HG03108 (cell line): ENCODE results near the gene AGER.
"Not testable (repeated sequence)": the region's sequence is repeated elsewhere in the genome, so short reads cannot be mapped to it uniquely, and the experiment has no call there.

Source experiments
- ATAC-seq: cut with Tn5 transposase; IDR thresholded peaks from one replicate; pipeline ENCODE4 v1.9.1; 2021; ENCODE audit warnings: moderate library complexity; ENCODE audit not compliant: unreplicated experiment

Gene AGER

DNA sequence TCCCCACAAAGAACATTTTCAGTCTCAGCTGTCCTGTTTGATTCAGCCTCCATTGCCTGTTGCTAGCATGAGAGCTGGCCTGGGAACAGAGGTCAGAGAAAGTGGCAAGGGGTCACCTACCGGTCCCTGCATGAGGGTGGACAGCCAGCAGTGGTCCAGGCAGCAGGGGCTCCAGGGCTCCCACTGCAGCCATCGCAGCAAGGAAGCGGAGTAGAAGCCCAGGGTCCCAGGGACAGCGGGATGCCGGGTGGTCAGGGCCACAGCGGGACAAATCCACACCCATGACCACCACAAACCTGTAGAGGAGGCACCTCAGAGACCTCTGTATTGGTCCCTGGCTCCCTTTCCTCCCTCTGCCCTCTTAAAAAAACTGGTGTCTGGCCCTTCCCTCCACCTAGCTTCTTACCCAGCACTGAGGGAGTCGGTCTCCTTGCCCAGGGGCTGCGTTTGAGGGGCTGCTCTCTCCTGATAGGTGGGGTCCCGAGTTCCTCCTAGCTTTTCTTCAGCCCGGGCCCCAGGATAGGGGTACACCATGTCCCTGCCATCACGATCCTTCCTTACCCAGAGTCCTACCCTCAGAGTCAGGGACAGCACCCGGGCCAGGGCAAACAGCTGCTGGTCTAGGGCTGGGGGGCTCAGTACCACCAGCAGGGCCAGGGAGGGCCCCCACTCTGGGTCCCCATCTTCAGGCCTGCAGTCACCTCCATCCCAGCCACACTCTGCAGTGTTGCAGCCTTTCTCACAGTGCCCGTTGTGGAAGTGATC, 16.8 kb upstream of the AGER start:
- ATAC-seq: no peak

- ATAC-seq: no peak
Measured at GRCh38 chr6:32198866-32199265, 14.8 kb upstream of the AGER start.

DNA sequence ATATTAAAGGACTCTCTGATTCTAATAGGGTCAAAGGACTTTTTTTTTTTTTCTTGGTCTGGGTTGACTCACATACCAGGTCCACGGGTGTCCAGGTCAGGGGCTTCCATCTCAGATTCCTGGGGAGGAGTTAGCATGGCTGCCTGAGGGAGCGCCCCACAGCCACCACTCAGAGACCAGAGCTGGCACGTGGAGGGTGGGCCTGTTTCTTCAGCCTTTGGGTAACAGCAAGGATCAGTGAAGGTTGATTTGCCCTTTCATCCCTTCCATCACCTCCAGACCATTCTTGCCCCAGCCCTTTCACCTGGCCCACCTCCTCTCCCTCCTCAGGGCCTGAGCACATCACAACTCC, 14.3 kb upstream of the AGER start:
- ATAC-seq: no peak

- ATAC-seq: no peak
Measured at GRCh38 chr6:32196682-32197616, 12.9 kb upstream of the AGER start.

DNA sequence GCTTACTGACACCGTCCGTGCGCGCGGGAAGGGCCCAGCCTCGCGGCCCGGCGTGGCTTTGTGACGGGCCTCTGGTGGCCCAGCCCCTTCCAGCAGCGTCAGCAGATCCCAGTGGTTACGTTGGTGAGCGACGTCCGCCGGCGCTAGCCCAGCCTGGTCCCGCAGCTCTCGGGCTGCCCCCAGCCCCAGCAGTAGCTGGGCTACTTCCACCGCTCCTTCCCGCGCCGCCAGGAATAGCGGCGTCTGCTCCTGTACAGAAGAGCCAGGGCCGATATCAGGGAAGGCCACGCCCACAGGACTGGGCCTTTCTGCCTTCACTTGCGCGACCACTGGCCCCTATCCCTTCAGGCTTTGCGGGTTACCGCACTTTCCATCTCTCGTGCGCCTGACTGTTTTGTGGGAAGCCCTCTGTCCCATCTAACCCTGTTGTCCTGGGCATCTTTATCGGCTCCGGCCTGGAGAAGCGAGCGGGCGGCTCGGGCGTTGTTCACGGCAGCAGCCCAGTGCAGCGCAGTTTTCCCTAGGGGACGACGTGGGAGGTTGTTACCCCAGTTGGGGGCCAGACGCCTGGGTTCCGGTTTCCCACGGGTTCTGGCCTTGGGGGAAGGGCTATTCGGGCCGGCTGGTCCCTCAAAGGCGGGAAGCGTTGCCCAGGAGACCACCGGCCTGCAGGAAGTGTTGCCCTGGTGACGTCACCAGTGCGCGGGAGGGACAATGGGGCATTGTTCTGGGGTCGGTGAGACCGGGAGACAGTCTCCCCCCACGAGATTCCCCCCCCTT, 12.0 kb upstream of the AGER start:
- peak; percentile 78 for ATAC-seq

- ATAC-seq: peak; percentile 67
Measured at GRCh38 chr6:32195652-32195901, 11.5 kb upstream of the AGER start.

- no peak for ATAC-seq
Measured at GRCh38 chr6:32194825-32195651, 11.0 kb upstream of the AGER start.

- no peak for ATAC-seq
Measured at GRCh38 chr6:32194388-32194787, 10.3 kb upstream of the AGER start.

DNA sequence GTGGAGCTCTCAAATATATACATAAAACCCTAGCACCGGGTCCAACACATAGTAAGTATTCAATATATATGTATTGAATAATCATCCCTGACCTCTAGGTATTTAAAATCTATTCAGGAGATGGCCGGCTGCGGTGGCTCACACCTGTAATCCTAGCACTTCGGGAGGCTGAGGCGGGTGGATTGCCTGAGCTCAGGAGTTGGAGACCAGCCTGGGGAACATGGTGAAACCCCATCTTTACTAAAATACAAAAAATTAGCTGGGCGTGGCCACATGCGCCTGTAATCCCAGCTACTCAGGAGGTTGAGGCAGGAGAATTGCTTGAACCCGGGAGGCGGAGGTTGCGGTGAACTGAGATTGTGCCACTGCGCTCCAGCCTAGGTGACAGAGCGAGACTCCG, 9.0 kb upstream of the AGER start:
- not testable (repeated sequence) for ATAC-seq

DNA sequence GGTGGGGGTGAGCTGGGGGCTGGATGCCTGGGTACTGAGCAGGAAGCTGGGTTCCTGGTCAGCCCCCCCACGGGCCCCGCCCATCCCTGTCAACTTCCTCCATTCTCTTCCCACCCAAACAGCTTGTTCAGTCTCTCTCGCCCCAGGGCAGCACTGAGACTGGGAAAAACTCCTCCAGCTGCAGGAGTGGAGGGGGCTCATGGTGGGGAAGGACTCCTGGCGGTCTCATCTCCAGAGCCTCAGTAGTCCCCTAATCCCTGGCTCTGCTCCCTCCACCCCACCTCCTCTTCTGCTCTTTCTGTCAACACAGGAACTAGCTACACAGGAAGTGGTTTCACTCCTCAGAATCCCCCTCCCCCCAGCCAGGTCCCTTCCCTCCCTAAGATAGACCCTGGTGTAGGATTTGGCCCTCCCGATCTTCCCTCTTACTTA, 8.6 kb upstream of the AGER start, which contains the start of gene GPSM3:
GPSM3 (minus strand) TSS at position 36 of the 432 bp plus-strand sequence. CDS start 130 bp downstream, outside the sequence.
- no peak for ATAC-seq

DNA sequence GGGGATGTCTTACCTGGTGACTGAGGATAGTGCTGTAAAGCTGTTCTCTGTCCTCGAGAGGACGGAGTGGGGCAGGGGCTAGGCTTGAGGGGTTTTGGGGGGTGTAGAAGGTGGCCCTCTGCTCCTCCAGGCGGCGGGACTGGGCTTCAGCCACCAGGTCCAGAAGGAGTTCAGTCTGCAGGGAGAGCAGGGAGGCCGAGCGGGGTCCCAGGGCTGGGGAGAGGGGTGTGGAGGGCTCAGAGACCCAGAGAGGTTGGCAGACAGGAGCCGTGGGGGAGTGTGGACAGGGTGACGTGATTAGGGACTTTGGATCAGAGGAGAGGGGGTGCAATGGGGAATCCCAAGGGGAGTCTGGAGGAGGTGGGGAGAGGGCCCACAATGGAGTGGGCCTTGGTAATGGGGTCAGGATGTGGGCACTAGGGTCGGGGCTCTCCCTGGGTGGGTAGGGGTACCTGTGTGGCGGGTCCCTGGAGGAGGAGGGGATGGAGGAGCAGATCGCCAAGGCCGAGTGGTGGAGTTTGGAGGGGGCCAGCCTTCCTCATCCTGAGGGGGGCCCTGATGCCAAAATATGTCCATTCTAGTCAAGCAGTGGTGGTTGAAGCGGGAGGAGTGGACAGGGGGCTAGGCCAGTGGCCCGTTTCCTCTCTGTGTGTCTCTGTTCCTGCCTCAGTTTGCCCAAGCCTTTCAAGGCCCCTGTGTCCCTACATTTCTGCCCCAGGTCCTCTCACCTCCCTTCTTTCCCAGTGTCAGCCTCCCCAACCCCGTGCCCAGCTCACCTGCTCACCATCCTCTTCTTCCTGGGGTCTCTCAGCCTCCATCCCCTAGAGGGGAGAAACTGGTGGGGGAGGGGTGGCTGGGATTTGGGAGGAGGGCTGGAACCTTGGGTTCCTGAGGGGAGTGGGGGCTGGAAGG, 7.9 kb upstream of the AGER start:
- ATAC-seq: no peak

- ATAC-seq: no peak
Measured at GRCh38 chr6:32190911-32191677, 7.0 kb upstream of the AGER start.

DNA sequence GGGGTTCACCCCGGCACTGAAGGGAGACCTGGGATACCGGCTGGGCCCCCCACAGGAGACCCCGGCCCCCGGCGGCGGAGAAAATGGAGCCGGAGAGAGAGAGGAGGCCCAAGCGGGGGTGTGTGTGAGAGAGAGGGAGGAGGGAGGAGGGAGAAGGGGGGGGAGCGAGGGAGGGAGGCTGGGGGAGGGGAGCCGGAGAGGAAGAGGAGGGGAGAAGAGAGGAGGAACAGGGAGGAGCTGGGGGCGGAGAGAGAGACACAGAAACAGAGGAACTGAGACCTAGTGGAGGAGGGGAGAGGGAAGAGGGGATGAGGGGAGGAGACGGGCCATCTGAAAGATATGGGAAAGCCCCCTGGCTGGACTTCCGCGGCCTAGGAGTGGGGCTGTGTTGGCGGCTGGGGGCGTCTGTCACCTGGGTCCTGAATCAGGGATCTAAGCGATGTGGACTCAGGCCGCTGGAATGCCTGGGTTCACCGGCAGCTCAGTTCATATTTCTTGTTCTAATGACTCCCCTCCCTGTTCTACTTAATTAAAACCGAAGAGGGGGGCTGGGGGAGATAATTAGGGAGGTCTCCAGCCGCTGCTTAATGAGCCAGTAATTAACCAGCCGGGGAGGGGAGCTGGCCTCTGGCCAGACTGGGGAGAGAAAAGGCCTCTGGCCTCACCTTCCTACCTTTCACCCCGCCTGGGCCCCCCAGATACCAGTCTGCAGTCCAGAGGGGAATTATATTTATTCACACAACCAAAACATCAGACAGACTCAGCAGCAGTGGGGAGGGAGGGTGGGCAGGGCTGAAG, 6.2 kb upstream of the AGER start, which contains the start of gene PBX2:
PBX2 (minus strand) TSS at position 149 of the 798 bp plus-strand sequence. CDS start 287 bp downstream, outside the sequence.
- ATAC-seq: peak; percentile 51

DNA sequence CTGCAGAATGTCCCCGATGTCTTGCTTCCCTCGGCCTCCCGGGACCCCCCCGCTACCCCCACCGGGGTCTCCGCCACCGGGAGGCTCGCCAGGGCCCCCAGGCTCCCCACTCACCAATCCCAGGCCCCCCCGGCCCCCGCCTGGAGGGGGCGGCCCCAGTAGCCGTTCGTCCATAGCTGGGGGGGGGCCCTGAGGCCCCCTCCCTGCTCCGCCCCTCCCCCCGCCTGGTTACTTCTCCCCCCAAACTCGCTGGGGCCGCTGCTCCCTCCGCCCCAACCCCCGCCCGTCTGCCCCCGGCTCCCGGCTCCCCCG, 5.6 kb upstream of the AGER start:
- no peak for ATAC-seq

DNA sequence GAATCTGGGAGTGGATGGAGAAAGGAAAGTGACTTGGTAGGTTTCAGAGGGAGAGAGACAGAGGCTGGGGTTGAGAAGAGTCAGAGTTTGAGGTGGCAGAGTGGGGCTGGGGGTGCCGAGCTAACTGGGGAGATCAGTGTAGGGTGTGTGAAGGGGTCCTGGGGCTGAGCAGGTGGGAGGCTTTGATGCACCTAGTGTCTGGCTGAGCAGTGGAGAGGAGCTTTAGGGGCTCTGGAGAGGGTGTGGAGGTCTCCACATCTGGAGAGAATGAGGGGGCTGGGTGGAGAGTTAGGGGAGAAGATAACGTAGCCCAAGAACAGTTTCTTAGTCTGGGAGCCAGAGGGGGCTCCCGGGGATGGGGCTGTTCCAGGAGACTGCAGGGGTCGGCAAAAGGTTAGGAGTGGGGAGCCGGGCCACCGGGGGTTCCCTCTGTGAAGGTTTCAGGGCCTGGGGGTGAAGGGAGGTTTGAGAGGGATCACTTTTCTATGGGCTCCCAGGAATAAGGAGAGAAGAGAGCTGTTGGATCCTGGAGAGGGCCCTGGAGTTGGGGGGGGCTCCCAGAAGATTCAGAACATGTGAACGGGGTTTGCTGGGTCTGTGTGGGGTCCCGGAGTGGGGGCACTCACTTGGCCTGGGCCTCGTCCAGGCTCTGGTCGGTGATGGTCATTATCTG, 5.2 kb upstream of the AGER start:
- no peak for ATAC-seq

- no peak for ATAC-seq
Measured at GRCh38 chr6:32188381-32189068, 4.5 kb upstream of the AGER start.
